ENCODE measurements around the gene SCARB1.

Gene SCARB1

DNA sequence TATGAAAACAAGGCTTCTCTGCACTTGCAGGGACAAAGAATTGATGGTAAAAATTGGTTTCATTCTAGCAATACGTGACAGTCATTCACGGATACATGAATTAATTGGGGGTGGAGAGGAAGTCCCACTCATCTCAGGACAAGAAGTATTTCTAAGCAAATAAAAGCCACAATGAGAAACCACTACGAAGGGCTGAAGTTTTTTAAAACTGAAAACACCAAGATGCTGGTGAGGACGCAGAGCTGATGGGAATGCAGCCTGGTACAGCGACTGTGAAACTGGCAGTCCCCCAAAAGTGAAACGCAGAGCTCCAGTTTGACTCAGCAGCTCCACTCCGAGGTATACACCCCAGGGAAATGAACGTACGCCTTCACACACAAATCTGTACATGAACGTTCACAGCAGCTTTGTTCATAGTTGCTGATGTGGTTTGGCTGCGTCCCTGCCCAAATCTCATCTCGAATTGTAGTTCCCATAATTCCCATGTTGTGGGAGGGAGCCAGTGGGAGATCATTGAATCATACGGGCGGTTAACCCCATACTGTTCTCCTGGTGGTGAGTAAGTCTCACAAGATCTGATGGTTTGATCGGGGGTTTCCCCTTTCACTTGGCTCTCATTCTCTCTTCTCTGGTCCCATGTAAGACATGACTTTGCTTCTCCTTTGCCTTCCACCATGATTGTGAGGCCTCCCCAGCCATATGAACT is 89.0 kb downstream of the SCARB1 start:
- no peak for DNase-seq (ENCODE audit: low spot score)

DNA sequence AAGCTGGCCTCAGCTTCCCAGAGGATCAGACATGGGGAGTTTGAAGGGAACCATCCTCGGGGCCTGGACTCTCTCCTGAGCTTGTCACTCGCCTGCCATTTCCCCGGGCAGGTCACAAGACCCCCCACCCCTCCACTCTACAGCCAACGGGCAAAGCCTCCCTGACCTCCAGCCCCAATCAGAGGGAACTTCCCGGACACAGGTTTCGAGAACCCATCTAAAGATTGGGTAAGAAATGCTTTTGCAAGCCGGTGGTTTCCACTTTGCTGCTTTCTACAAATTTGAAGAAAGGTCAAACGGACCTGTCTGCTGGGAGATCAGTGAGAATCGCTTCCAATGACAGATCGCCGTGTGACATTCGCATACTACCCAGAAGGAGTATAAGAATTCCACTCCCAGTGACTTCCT is 89.6 kb downstream of the SCARB1 start:
- no peak for DNase-seq (ENCODE audit: low spot score)

DNA sequence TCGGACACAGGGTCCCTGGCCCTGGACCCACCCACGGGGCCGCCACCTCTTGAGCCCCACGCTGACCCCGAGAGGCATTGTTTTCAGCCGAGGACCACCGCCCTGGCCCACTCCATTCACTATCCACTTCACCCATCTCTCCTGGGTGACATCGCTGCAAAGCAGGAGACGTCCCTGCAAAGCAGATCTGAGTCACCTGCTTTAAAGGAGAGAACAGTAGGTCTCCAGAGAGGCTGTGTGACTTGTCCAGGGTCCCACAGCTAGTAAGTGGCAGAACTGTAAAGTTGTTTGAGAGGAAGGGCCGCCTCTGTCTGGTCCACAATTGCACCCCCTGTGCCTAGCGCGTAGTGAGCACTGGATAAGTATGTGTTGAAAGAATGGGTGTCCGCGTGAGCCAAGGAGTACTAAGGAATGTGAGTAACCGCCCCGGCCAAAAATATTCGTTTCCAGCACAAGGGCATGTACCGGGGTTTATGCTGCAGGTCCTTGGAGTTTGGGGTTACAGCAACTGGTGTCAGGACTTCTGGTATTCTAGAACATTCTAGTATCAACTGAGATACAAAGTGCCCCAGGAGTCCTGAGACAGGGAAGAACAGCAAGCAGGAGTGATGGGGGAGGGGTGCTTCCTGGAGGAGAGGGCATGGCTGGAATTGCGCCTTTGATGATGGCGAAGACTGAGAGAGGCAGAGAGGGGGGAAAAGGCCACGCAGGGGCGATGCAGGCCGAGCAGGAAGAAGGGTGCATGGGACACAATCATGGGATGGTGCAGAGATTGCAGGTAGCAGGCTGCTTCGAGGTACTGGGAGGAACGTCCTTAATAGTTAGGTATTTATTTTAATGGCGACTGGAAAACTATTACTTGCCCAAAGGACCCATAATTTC is 91.1 kb downstream of the SCARB1 start:
- DNase-seq (ENCODE audit: low spot score): no peak

DNA sequence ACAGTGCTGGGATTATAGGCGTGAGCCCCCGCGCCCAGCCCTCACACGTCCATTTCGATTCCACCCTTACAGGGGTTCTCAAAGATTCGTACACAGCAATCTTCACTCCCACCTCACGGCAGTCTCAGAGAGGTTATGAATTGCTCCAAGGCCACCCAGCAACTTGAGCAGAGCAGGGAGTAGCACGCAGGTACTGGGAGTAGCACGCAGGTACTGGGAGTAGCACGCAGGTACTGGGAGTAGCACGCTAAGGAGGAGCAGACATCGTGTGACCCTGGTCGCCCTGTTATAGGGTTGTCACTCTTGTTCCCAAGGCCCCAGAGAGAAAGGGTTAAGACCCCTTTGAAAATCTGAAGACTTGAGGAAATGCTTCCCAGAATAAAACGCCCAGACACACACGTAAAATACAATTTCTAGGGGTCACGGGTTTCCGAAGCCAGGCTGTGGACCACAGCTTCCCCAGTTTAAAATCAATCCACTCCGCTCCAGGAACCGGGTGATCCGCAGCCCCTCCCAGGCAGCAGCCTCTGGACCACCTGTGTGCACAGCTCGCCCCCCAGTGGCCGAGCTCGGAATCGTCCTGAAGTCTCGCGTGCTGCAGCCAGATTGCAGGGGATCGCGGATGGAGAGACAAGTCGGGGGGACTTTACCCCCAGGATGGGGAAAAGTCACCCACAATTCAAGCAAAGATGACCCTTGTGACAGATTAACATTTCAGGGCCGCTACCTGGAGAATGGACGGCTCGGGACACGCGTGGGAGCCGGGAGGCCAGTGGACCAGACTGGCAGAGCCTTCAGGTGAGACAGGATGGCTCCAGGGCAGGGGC is 92.0 kb downstream of the SCARB1 start:
- DNase-seq (ENCODE audit: low spot score): peak; percentile 73

DNA sequence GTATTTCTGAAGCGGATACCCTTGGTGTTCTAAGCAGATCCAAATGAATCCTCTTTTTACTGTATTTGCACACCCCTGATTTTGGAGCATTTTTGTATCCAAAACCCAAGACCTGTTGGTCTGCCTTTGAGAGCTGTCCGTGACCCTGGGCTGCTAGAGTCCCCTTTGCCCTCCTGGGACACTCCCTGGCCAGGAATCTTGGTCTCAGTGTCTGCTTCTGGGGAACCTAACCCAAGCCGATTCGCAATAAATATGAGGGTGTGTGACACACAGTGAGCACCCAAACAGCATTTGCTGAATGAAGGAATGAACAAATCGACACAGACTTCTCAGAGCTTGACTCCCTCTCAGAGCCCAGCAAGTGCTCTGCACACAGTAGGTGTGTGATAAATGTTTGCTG is 92.9 kb downstream of the SCARB1 start:
- no peak for DNase-seq (ENCODE audit: low spot score)

DNA sequence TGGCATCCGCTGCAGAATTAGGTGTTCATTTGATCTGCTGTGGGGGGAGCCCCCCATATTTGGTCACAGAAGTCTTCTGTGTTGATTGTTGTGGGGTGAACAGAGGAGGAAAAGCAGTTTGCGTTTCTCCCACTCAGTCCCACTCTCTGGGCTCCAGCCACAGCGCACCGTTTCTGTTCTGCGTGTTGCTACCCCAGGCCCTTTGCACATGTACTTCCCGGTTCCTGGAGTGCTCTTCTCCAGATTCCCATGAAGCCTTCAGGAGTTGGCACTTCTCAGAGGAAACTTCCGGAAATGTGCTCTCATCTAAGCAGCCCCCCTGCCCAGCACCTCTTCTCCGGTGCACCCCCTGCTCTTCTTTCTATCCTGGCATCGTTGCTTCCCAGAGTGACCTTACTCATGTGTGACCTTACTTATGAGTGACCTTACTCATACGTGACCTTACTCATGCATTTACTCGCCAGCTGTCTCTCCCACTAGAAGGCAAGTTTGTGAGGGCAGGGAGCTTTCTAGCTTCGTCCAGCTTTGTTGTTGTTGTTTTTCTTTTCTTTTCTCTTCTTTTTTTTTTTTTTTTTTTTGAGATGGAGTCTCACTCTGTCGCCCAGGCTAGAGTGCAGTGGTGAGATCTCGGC is 93.7 kb downstream of the SCARB1 start:
- DNase-seq (ENCODE audit: low spot score): no peak

DNA sequence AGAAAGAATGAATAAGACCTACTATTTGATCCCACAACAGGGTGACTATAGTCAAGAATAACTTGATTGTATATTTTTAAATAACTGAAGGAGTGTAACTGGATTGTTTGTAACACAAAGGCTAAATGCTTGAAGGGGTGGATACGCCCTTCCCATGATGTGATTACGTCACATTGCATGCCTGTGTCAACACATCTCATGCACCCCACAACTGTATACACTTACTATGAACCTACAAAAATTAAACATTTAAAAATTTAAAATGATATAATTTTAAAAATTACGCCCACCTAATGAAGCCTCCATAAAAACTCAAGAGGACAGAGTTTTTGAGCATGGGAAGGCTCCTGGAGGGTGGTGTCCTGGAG is 94.5 kb downstream of the SCARB1 start:
- no peak for DNase-seq (ENCODE audit: low spot score)

DNA sequence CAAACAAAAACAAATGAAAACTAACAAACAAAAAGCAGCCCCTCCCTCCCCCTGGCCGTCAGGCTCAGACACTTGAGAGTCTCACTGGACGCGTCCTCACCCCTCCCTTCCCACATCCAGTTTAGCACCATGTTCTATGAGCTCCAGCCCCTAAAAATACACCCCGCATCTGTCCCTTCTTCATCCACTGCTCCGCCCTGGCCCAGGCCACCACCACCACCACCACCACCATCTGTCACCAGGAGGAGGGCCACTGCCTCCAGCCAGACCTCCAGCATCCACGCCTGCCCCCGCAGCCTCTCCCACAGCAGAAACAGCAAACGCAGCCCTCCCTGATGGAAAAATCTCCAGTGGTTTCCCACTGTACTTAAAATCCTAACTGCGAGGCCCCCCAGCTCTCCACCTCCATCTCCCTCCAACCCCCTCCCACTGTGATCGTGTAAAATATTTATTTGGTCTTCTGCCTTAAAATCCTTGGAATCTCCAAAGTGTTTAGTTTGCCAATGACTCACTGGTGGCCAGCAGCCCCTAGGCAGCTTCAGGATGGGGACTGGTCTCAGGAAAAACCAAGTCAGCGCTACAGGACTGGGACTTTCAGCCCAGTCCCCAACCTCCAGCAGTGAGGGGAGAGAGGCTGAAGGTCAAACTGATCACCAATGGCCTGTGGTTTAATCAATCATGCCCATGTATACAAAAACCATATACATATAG is 95.1 kb downstream of the SCARB1 start:
- DNase-seq (ENCODE audit: low spot score): no peak

DNA sequence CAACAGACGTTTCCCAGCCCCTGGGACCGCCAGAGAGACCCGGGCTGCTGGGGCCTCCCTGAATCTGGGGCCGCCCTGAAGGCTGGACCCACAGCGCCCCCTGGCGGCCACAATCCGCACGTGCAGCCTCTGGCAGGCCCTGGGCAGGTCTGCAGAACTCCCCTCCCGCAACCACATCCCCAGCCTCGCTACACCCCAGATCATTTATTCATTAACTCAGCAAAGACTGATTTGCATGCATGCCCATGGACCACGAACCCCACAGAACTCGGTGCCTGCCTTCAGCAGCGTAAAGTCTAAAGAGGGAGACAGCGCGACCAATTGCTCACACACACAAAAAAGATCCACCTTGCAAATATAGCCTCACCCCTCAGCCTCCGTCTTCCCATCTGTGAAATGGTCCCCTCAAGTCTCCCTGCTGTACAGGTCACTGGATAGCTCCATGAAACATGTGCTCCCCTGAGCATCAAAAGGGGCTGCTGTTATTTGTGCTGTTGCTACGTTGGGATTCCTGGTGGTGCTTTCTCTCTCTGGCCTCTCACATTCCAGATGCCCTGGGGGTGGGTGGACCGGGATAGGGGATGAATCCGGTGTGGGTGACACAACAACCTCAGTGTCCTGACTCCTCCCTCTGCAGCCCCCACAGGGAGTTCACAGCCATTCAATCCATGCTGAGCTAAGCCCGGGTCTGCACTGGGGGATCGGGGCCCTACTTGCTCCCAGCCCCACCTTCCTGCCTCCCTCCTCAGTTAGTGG is 96.4 kb downstream of the SCARB1 start:
- DNase-seq (ENCODE audit: low spot score): peak; percentile 69

DNA sequence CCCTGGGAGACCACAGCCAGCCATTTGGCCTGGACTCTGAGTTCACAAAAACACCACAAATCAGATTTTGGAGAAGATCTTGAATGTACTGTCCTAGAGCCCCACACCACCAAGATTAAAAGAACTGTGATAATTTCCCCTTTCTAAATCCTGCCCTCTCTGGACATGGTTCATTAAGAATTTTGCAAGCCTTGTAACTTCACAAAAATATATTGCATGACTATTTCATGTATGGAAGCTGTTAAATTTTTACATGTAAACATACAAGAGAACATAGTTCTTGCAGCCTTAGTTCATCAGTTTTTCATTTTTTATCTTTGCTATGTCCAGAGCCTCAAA is 97.0 kb downstream of the SCARB1 start:
- no peak for DNase-seq (ENCODE audit: low spot score)

DNA sequence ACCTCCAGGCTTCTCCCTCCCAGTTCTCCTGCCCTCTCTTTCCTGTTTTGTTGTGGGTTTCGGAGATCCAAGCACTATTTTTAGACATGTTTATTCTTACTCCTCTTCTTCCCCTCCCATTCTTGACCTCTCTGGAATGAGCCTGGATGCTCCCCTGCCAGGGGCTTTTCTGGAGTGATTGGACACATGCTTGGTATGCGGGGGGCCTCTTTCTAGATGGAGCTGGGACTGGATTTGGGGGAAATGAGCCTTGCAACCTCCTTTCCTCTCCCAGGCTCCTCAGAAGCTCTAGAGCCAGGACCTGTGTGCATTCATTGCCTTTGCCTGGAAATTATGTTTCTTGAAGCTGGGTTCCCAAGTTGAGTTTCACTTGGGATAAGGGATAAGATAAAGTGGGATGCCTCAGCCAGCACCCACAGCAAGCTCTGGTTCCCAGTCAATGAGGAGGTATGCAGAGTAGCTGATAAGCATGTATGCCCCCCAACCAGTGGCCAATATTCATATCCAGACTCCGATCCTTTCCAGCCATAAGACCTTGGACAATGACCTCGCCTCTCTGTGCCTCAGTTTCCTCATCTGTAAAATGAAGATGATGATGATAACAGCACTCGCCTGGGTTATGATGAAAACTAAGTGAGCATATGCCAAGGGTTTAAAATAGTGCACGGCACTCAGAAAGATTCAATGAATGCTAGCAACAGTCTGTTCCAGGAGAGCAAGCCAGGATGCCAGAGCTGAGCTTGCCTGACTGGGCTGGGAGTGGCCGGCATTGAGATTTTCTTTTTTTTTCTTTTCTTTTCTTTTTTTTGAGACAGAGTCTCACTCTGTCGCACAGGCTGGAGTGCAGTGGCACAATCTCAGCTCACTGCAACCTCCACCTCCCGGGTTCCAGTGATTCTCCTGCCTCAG is 97.8 kb downstream of the SCARB1 start:
- no peak for DNase-seq (ENCODE audit: low spot score)

DNA sequence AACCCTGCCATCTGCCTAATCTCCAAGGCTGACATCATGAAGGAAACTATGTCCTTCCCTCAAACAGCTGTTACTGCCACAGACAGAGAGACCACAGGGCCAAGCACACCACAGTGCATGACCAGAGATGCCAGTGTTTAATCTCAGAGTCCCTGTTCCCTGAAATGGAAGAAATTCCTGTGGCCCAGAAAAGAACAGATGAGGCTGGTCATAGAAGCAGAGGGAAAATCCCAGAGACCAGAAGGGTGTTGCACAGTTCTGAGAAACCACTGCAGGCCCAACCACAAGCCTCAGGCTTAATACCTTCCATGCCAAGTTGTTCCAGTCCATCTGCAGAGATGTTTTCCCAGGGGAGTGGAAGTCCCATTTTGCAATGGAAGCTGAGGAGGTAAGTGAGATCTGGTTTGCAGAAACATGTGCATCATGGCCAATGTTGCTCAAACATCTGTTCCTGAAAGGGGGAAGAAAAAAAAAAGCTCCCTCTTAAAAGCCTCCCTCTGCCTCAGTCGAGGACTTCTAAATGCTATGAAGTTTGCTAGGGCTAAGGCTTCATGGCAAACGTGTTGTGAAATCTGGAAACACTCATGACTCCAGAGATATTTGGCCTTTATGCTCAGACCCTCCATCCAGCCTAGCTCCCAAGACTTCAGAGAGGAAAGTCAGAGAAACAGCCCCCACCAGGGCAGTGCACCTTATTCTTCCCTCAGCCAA is 98.6 kb downstream of the SCARB1 start:
- DNase-seq (ENCODE audit: low spot score): no peak

DNA sequence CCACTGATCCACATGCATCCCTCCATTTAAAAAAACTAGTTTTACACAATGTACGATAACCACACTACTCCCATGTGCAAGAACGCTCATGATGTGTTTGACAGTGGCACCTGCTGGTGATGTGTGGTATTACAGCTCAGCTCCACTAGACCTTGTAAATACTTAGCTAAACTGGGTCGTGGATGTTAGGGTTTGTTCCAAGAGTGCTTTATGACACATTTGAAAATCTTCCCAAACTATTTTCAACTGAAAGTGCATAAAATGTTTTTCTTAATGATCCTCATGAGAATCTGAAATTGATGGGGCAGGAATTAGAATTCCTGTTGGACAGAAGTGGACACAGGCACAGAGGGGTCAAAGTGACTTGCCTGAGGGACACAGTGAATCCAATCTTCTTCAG is 99.2 kb downstream of the SCARB1 start:
- peak; percentile 30 for DNase-seq (ENCODE audit: low spot score)

DNA sequence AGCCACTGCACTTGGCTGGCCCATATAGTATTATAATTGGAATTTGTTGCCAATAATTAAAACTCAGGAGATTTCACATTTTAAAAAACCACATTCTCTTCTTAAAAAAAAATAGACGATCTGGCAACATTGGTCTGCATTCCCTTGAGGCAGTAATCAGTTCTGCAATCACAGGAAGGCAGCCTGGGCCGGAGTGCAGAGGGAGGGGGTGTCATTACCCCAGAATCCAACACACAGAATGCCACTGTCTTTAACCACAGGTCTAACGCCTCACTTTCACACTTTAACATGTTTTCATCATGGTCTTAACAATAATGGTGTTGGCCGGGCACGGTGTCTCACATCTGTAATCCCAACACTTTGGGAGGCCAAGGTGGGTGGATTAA is 100.1 kb downstream of the SCARB1 start:
- no peak for DNase-seq (ENCODE audit: low spot score)

DNA sequence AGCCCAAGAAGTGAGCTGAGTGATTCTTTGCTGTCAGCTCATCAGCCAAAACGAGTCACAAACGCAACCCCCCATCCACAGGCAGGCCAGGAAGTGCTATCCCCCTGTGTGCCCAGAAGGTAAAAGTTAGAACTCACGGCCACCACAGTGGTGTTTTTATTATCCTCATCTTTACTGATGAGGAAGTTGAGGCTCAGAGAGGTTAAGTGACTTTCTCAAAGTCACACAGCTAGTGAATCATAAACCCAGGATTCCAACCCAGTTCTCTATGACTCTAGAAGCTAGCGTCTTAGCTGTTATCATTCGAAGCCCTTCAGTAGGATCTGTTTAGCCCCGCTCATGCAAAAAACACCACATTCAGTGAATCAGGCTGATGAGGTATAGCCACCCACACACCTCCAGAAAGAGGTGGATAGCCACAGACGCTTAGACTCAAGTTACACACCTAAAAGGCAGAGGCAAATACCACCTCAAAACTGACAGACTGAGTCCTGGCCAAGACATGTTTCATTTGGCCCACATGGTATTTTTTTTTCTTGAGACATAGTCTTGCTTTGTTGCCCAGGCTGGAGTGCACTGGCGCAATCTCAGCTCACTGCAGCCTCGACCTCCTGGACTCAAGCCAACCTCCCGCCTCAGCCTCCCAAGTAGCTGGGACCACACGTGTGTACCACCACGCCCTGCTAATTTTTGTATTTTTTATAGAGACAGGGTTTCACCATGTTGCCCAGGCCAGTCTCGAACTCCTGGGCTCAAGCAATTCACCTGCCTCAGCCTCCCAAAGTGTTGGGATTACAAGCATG is 100.7 kb downstream of the SCARB1 start:
- no peak for DNase-seq (ENCODE audit: low spot score)

DNA sequence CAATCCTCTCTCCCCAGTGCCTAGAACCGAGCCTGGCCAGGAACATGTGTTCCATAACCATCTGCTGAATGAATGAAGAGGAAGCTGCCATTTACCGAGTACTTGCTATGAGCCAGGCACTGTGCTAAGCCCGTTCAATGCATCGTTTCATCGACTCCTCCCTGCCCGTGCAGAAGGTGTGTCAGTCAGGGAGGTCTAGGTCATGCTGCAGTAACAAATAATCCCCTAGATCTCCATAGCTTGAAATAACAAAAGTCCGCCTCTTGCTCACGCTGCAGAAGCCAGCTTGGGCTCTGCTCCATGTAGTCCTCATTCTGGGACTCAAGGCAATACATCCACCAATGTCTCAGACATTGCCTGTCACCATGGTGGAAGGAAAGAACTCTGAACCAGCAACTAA is 101.3 kb downstream of the SCARB1 start:
- no peak for DNase-seq (ENCODE audit: low spot score)

DNA sequence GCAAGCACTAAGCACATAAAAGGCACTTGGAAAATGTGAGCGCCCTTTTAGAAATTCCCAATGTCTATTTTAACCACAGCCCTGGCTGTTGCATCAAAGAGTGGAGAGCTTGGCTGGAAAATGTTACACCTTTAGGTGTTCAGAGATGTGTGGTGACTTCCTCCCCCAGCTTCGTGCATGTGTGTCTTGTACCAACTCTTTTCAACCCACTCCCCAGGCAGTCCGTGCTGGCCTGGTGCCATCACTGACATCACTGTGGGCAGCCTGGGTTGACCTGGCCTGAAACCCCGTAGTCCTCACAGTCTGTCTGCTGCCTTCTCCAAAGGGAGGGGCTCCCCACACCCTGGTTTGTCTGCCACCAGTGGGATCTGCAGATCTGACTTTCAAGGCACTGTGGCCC is 101.8 kb downstream of the SCARB1 start:
- no peak for DNase-seq (ENCODE audit: low spot score)

DNA sequence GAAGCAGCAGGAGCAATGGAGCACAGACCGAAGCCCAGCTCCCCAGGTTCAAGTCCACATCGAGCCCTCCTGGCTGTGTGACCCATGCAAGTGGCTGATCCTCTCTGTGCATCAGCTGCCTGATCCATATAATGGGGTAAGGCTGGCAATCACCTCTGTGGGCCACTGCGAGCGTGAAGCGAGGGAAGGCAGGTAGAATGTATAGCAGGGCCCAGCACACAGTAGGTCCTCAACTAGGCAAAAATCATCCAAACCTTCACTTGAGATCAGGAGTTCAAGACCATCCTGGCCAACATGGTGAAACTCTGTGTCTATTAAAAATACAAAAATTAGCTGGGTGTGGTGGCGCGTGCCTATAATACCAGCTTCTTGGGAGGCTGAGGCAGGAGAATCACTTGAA is 102.6 kb downstream of the SCARB1 start:
- no peak for DNase-seq (ENCODE audit: low spot score)

Measured in hematopoietic multipotent progenitor cell treated with erythropoietin and hydrocortisone succinate and interleukin-3 and kit ligand, for 17 days (in vitro differentiated cells).